Right atrium auricular region (tissue), 2 donors: ENCODE results near the gene NDUFA11. TPM values are rescaled to one million over a fixed set of nuclear protein-coding genes. Genes with fewer than 3 reads are reported as not detected.

Source experiments
- DNase-seq: peaks from one replicate; pipeline ENCODE4 v3.0.0-alpha.2; 2019; ENCODE audit warnings: low spot score
- H3K27ac ChIP-seq, 2 donors: fragments of 200-600 bp; sonication (generic); 1 replicate in 1 of 2; 2 replicates in 1 of 2; pipeline ENCODE4 v1.5.1; 2016 to 2019
- H3K27me3 ChIP-seq, 2 donors: fragments of 200-600 bp; sonication (generic); one replicate each; pipeline versions ENCODE4 v1.5.1 to v1.6.0; 2017 to 2019
- H3K36me3 ChIP-seq: fragments of 200-600 bp; sonication (generic); one replicate; pipeline ENCODE4 v1.5.1; 2016
- H3K4me1 ChIP-seq, 2 donors: fragments of 200-600 bp; sonication (generic); one replicate each; pipeline versions ENCODE4 v1.5.1 to v1.6.0; 2017 to 2019
- H3K4me3 ChIP-seq, 2 donors: fragments of 200-600 bp; sonication (generic); 1 replicate in 1 of 2; 2 replicates in 1 of 2; pipeline ENCODE4 v1.5.1; 2017 to 2019; ENCODE audit warnings: mild to moderate bottlenecking in 1 of 2, moderate library complexity in 1 of 2
- H3K9me3 ChIP-seq, 2 donors: fragments of 200-600 bp; sonication (generic); one replicate each; pipeline ENCODE4 v1.5.1; 2019
- total RNA-seq, 2 donors: library from RNA; depleted of rRNA; stranded (reverse); fragments of >200 nt; gene quantifications; one replicate each; pipeline ENCODE4 v1.1.0, GENCODE V29; 2016
- TF ChIP-seq, protein P1 (sequence below), 2 donors: fragments of 200-600 bp; sonication (generic); IDR thresholded peaks; one replicate each; pipeline ENCODE4 v1.5.1; 2019; ENCODE audit warnings: antibody characterized with exemption in 2 of 2

The NDUFA11 gene
- total RNA-seq, 2 donors from 2014 or later: 368 to 648 TPM

DNA sequence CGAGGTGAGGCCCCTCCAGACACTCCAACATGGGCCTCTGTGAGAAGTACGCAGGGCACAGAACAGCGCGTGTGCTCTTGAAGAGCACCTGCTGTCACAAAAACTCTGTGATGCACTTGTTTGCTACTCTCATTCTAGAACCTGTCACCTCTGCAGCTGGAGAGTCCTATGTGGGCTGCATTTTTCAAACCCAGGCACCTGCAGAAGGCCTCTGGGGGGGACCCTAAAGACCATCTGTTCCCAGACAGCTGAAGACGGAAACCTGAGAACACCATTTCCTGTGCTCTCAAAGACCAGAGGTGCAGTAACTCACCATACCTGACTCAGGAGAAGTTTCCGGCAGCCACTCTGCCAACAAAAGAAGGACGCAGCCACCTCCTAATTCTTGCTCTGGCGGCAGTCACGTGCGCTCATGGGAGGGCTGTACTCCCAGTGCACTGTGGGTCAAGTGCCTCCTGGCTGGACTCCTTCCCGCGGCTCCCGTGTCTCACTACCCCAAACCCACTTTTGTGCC, 46.3 kb upstream of the NDUFA11 start:
- Histone ChIP-seq H3K4me3 (no peak overlapping the region), H3K27me3 (no peaks in the 10 kb centered on the region), H3K9me3 (no peaks in the 10 kb centered on the region), H3K4me1 (peaks cover 0 to 87% of the 10 kb centered on the region in 2 donors), H3K36me3 (no peaks in the 10 kb centered on the region), H3K27ac (peak overlapping the region; percentile 85 to 86)
- TF ChIP-seq, protein P1, sequence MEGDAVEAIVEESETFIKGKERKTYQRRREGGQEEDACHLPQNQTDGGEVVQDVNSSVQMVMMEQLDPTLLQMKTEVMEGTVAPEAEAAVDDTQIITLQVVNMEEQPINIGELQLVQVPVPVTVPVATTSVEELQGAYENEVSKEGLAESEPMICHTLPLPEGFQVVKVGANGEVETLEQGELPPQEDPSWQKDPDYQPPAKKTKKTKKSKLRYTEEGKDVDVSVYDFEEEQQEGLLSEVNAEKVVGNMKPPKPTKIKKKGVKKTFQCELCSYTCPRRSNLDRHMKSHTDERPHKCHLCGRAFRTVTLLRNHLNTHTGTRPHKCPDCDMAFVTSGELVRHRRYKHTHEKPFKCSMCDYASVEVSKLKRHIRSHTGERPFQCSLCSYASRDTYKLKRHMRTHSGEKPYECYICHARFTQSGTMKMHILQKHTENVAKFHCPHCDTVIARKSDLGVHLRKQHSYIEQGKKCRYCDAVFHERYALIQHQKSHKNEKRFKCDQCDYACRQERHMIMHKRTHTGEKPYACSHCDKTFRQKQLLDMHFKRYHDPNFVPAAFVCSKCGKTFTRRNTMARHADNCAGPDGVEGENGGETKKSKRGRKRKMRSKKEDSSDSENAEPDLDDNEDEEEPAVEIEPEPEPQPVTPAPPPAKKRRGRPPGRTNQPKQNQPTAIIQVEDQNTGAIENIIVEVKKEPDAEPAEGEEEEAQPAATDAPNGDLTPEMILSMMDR (IDR thresholded peaks at IDR 0.05): no peak
- DNase-seq: no peak

DNA sequence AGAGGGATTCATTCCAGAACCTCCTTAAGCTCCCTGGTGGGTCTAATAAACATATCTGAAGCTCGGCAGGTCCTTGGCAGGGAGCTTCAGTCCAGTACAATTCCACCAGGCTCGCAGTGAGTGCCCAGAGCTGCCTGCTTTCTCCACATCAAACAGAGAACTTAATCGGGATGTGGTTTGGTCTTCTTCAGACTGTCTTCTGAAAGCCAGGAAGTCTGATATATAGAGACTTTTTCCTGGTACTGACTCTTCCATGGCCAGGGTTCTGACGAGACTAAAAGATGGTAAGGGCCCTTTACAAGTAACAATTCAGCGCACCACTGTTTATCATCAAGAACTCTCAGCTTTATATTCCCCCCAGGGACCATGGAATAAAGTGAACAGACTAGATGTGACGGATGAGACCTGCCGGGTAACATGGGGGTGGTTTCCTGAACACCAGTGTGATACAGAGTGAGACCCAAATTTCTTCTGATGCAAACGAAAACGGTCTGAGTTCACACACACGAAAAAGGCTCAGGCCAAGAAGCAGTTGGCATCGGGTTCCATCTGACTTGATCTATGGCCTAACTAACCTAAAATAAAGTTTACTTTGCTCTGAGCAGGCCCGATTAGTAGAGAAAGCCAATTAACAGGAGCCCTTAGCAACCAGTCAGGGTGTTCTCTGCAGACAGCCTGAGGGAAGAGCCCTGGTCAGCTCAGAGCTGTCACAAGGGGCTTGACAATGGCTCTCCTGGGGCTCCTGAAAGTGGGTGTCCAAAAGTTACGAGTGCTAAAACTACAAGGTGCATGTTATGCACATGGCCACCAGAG, 45.4 kb upstream of the NDUFA11 start:
- peak overlapping the region; percentile 5 to 86 for H3K27ac ChIP-seq
- no peaks in the 10 kb centered on the region for H3K27me3 ChIP-seq
- H3K9me3 ChIP-seq: no peaks in the 10 kb centered on the region
- DNase-seq: no peak
- no peak overlapping the region for H3K4me3 ChIP-seq
- TF ChIP-seq, protein P1 (IDR thresholded peaks at IDR 0.05): no peak
- H3K4me1 ChIP-seq: peaks cover 0 to 86% of the 10 kb centered on the region in 2 donors
- H3K36me3 ChIP-seq: no peaks in the 10 kb centered on the region

DNA sequence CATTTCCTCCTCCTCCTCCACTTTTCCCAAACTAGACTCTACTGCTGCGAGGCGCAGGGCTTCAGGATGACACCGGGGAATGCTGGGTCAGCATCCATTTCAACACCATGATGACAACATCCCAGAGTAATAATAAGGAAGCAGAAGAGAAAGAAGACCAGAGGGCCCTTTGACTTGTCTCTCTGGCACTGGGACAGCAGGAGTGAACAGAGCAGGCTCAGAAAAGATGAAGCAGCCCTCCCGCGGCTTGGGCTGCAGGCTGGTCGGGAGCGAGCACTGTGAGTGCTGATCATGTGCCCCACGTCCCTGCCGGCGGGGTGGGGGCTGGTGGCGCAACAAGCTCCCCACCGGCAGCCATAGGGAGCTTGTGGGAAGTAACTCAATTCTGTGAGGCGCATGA, 43.8 kb upstream of the NDUFA11 start:
- H3K9me3 ChIP-seq: no peaks in the 10 kb centered on the region
- H3K27me3 ChIP-seq: no peaks in the 10 kb centered on the region
- DNase-seq: peak; percentile 82
- H3K36me3 ChIP-seq: no peaks in the 10 kb centered on the region
- peak overlapping the region in 1 of 2 donors; percentile 7 for H3K4me3 ChIP-seq
- TF ChIP-seq, protein P1 (IDR thresholded peaks at IDR 0.05): no peak
- H3K27ac ChIP-seq: peak overlapping the region; percentile 61 to 86
- peaks cover 0 to 84% of the 10 kb centered on the region in 2 donors for H3K4me1 ChIP-seq

DNA sequence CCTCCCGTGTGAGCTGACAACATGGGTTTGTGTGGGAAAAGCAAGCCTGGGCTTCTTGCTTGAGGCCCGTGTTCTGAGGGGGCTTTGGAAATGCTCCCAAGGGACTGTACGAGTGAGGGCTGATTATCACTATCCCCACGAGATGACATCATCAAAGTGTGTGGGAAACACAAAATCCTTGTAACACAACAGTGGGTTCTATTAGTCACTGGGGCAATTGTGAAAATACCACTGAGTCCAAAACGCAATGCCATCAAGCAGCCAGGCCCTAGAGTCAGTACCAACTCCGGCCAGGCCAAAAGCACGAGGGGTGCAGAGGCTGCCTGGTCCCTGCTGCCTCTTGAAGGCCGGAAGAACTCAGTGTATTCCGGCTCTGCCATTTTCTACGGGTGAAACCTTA, 40.0 kb upstream of the NDUFA11 start:
- TF ChIP-seq, protein P1 (IDR thresholded peaks at IDR 0.05): no peak
- no peaks in the 10 kb centered on the region for H3K9me3 ChIP-seq
- H3K4me3 ChIP-seq: no peak overlapping the region
- H3K4me1 ChIP-seq: peaks cover 0 to 55% of the 10 kb centered on the region in 2 donors
- H3K27me3 ChIP-seq: no peaks in the 10 kb centered on the region
- peaks cover 11% of the 10 kb centered on the region for H3K36me3 ChIP-seq
- no peak for DNase-seq
- no peak overlapping the region for H3K27ac ChIP-seq

DNA sequence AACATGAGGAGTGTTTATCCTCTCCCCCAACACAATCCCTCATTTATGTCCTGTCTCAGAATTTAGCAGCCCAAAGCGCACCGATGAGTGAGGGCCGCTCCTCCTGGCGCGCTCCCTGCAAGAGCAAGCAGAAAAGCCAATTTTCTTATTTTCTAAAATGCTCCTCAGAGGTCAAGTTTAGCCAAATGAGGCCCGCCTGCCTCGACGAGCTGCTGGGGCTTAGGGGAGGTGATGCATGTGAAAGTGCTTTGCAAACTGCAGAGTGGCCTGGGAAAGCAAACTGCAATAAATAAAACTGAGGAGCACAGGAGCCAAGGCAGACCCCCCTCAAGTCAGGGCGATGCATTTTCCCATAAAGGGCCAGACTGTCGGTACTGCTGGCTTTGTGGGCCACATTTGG, 39.5 kb upstream of the NDUFA11 start:
- no peak overlapping the region for H3K27ac ChIP-seq
- H3K9me3 ChIP-seq: no peaks in the 10 kb centered on the region
- no peak overlapping the region for H3K4me3 ChIP-seq
- DNase-seq: no peak
- H3K36me3 ChIP-seq: peaks cover 11% of the 10 kb centered on the region
- H3K4me1 ChIP-seq: peaks cover 0 to 49% of the 10 kb centered on the region in 2 donors
- no peaks in the 10 kb centered on the region for H3K27me3 ChIP-seq
- TF ChIP-seq, protein P1 (IDR thresholded peaks at IDR 0.05): no peak
